ENCODE measurements around the gene RSPH6A. TPM values are rescaled to one million over a fixed set of nuclear protein-coding genes. Genes with fewer than 3 reads are reported as not detected.

RSPH6A gene
- total and polyA plus RNA-seq, 2 experiments from 2014 or later: not detected

DNA sequence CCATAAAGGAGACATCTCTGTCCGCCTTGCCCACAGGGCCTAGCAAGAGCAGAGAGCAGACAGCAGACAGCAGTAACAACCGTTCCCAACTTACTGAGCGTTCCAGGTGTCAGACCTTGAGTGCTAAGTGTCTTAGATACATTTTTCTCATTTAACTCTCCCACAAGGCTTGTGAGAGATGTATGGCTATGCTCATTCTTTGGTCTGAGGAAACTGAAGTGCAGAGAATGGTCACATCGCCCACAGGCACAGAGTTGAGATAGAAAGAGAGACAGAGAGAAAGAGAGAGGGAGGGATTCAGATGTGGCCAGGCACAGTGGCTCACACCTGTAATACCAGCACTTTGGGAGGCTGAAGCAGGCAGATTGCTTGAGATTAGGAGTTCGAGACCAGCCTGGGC, 67.6 kb downstream of the RSPH6A start:
- Histone ChIP-seq H3K9me3 (ENCODE audit: low read depth) (no peaks in the 10 kb centered on the region), H3K27ac (no peak overlapping the region), H2AFZ (no peak overlapping the region), H3K4me3 (no peak overlapping the region), H4K20me1 (ENCODE audit: insufficient read depth) (no peaks in the 10 kb centered on the region), H3K9me2 (ENCODE audit: insufficient read depth) (no peaks in the 10 kb centered on the region), H3K27me3 (replicated peaks; ENCODE audit: insufficient read depth) (no peaks in the 10 kb centered on the region), H3K79me2 (ENCODE audit: insufficient read depth) (no peaks in the 10 kb centered on the region), H3K36me3 (ENCODE audit: low read depth) (no peaks in the 10 kb centered on the region), H3K9ac (no peak overlapping the region), H3F3A (ENCODE audit: insufficient read depth) (no peaks in the 10 kb centered on the region), H3K4me2 (ENCODE audit: unreplicated experiment) (no peak overlapping the region), H3K4me1 (ENCODE audit: insufficient read depth) (no peaks in the 10 kb centered on the region)
- in situ Hi-C loops (cut with MboI): no loop called here
- no peak for DNase-seq
- TF ChIP-seq EZH2 (IDR thresholded peaks at IDR 0.05; ENCODE audit: insufficient read depth, poor library complexity, severe bottlenecking) (no peak), EZH2phosphoT487 (IDR thresholded peaks at IDR 0.05; ENCODE audit: insufficient read depth, low read depth) (no peak)
- WGBS, 2 experiments (ENCODE audit: low coverage in 1 of 2, low lambda C conversion rate in 2 of 2, missing lambda C conversion rate in 2 of 2): 63 to 66% methylated on average over 5 of the region's 5 CpGs

GRCh38 chr19:45746866-45747265, 68.2 kb downstream of the RSPH6A start:
- in situ Hi-C loops (cut with MboI): no loop called here
- Histone ChIP-seq H3K36me3 (ENCODE audit: low read depth) (no peaks in the 10 kb centered on the region), H3K9me3 (ENCODE audit: low read depth) (no peaks in the 10 kb centered on the region), H3K27ac (no peak overlapping the region), H2AFZ (no peak overlapping the region), H3K4me1 (ENCODE audit: insufficient read depth) (no peaks in the 10 kb centered on the region), H3F3A (ENCODE audit: insufficient read depth) (no peaks in the 10 kb centered on the region), H3K4me2 (ENCODE audit: unreplicated experiment) (no peak overlapping the region), H3K79me2 (ENCODE audit: insufficient read depth) (no peaks in the 10 kb centered on the region), H3K27me3 (replicated peaks; ENCODE audit: insufficient read depth) (no peaks in the 10 kb centered on the region), H3K4me3 (no peak overlapping the region), H3K9ac (no peak overlapping the region), H4K20me1 (ENCODE audit: insufficient read depth) (no peaks in the 10 kb centered on the region), H3K9me2 (ENCODE audit: insufficient read depth) (no peaks in the 10 kb centered on the region)
- 63 to 69% methylated on average over 5 of the region's 5 CpGs for WGBS, 2 experiments (ENCODE audit: low coverage in 1 of 2, low lambda C conversion rate in 2 of 2, missing lambda C conversion rate in 2 of 2)
- TF ChIP-seq EZH2phosphoT487 (IDR thresholded peaks at IDR 0.05; ENCODE audit: insufficient read depth, low read depth) (no peak), EZH2 (IDR thresholded peaks at IDR 0.05; ENCODE audit: insufficient read depth, poor library complexity, severe bottlenecking) (no peak)
- DNase-seq: no peak

Other genes starting within 250 kb of the RSPH6A start
- gene OPA3, start 230.5 kb downstream of the RSPH6A start, total RNA-seq (2014; rRNA removed; shearing (Covaris generic)): 5.3 and 10.6 TPM in 2 replicates
- gene OPA3, start 230.5 kb downstream of the RSPH6A start, polyA plus RNA-seq (2016; fragmentation: Nextera tagmentation; extraction: Ambion mirVana): 11.8 and 11.9 TPM in 2 replicates
- 0.32 TPM in 1 of 2 replicates, not detected in the other for gene GPR4, start 213.1 kb downstream of the RSPH6A start, total RNA-seq (2014; rRNA removed; shearing (Covaris generic))
- 0.51 and 1.6 TPM in 2 replicates for gene GPR4, start 213.1 kb downstream of the RSPH6A start, polyA plus RNA-seq (2016; fragmentation: Nextera tagmentation; extraction: Ambion mirVana)
- gene EML2, start 175.9 kb downstream of the RSPH6A start, total RNA-seq (2014; rRNA removed; shearing (Covaris generic)): 24.4 and 27.5 TPM in 2 replicates
- 6.6 and 8.3 TPM in 2 replicates for gene EML2, start 175.9 kb downstream of the RSPH6A start, polyA plus RNA-seq (2016; fragmentation: Nextera tagmentation; extraction: Ambion mirVana)
- gene GIPR, start 147.1 kb downstream of the RSPH6A start, total RNA-seq (2014; rRNA removed; shearing (Covaris generic)): not detected in 2 replicates
- gene GIPR, start 147.1 kb downstream of the RSPH6A start, polyA plus RNA-seq (2016; fragmentation: Nextera tagmentation; extraction: Ambion mirVana): not detected in 2 replicates
- gene SNRPD2, start 123.4 kb downstream of the RSPH6A start, total RNA-seq (2014; rRNA removed; shearing (Covaris generic)): 129 and 152 TPM in 2 replicates
- gene SNRPD2, start 123.4 kb downstream of the RSPH6A start, polyA plus RNA-seq (2016; fragmentation: Nextera tagmentation; extraction: Ambion mirVana): 544 and 545 TPM in 2 replicates
- 8.6 and 13.2 TPM in 2 replicates for gene QPCTL, start 122.6 kb downstream of the RSPH6A start, total RNA-seq (2014; rRNA removed; shearing (Covaris generic))
- 7.4 and 7.6 TPM in 2 replicates for gene QPCTL, start 122.6 kb downstream of the RSPH6A start, polyA plus RNA-seq (2016; fragmentation: Nextera tagmentation; extraction: Ambion mirVana)
- gene FBXO46, start 84.4 kb downstream of the RSPH6A start, total RNA-seq (2014; rRNA removed; shearing (Covaris generic)): 6.3 and 9.1 TPM in 2 replicates
- 3.1 and 3.3 TPM in 2 replicates for gene FBXO46, start 84.4 kb downstream of the RSPH6A start, polyA plus RNA-seq (2016; fragmentation: Nextera tagmentation; extraction: Ambion mirVana)
- not detected in 2 replicates for gene MEIOSIN, start 81.9 kb downstream of the RSPH6A start, total RNA-seq (2014; rRNA removed; shearing (Covaris generic))
- not detected in 2 replicates for gene MEIOSIN, start 81.9 kb downstream of the RSPH6A start, polyA plus RNA-seq (2016; fragmentation: Nextera tagmentation; extraction: Ambion mirVana)
- 14.4 and 16.8 TPM in 2 replicates for gene SIX5, start 46.1 kb downstream of the RSPH6A start, total RNA-seq (2014; rRNA removed; shearing (Covaris generic))
- 6.1 and 8.2 TPM in 2 replicates for gene SIX5, start 46.1 kb downstream of the RSPH6A start, polyA plus RNA-seq (2016; fragmentation: Nextera tagmentation; extraction: Ambion mirVana)
- gene DMPK, start 32.8 kb downstream of the RSPH6A start, total RNA-seq (2014; rRNA removed; shearing (Covaris generic)): 26.6 and 34.4 TPM in 2 replicates
- gene DMPK, start 32.8 kb downstream of the RSPH6A start, polyA plus RNA-seq (2016; fragmentation: Nextera tagmentation; extraction: Ambion mirVana): 13.0 and 15.3 TPM in 2 replicates
- 32.2 and 32.6 TPM in 2 replicates for gene DMWD, start 22.5 kb downstream of the RSPH6A start, total RNA-seq (2014; rRNA removed; shearing (Covaris generic))
- gene DMWD, start 22.5 kb downstream of the RSPH6A start, polyA plus RNA-seq (2016; fragmentation: Nextera tagmentation; extraction: Ambion mirVana): 11.5 and 14.5 TPM in 2 replicates
- 28.1 and 81.4 TPM in 2 replicates for gene SYMPK, start 47.8 kb upstream of the RSPH6A start, total RNA-seq (2014; rRNA removed; shearing (Covaris generic))
- 14.8 and 17.8 TPM in 2 replicates for gene SYMPK, start 47.8 kb upstream of the RSPH6A start, polyA plus RNA-seq (2016; fragmentation: Nextera tagmentation; extraction: Ambion mirVana)
- gene FOXA3, start 49.0 kb upstream of the RSPH6A start, total RNA-seq (2014; rRNA removed; shearing (Covaris generic)): not detected in 2 replicates
- gene FOXA3, start 49.0 kb upstream of the RSPH6A start, polyA plus RNA-seq (2016; fragmentation: Nextera tagmentation; extraction: Ambion mirVana): not detected in 2 replicates
- gene IRF2BP1, start 70.8 kb upstream of the RSPH6A start, total RNA-seq (2014; rRNA removed; shearing (Covaris generic)): 39.3 and 53.8 TPM in 2 replicates
- gene IRF2BP1, start 70.8 kb upstream of the RSPH6A start, polyA plus RNA-seq (2016; fragmentation: Nextera tagmentation; extraction: Ambion mirVana): 7.8 and 8.6 TPM in 2 replicates
- gene MYPOP, start 87.3 kb upstream of the RSPH6A start, total RNA-seq (2014; rRNA removed; shearing (Covaris generic)): 3.5 and 7.7 TPM in 2 replicates
- 1.2 and 1.6 TPM in 2 replicates for gene MYPOP, start 87.3 kb upstream of the RSPH6A start, polyA plus RNA-seq (2016; fragmentation: Nextera tagmentation; extraction: Ambion mirVana)
- gene NANOS2, start 99.5 kb upstream of the RSPH6A start, total RNA-seq (2014; rRNA removed; shearing (Covaris generic)): not detected in 2 replicates
- not detected in 2 replicates for gene NANOS2, start 99.5 kb upstream of the RSPH6A start, polyA plus RNA-seq (2016; fragmentation: Nextera tagmentation; extraction: Ambion mirVana)
- not detected in 2 replicates for gene NOVA2, start 158.6 kb upstream of the RSPH6A start, total RNA-seq (2014; rRNA removed; shearing (Covaris generic))
- not detected in 2 replicates for gene NOVA2, start 158.6 kb upstream of the RSPH6A start, polyA plus RNA-seq (2016; fragmentation: Nextera tagmentation; extraction: Ambion mirVana)
- gene CCDC61, start 180.2 kb upstream of the RSPH6A start, total RNA-seq (2014; rRNA removed; shearing (Covaris generic)): 6.9 and 9.0 TPM in 2 replicates
- 1.6 and 2.6 TPM in 2 replicates for gene CCDC61, start 180.2 kb upstream of the RSPH6A start, polyA plus RNA-seq (2016; fragmentation: Nextera tagmentation; extraction: Ambion mirVana)
- not detected in 2 replicates for gene PGLYRP1, start 207.7 kb upstream of the RSPH6A start, total RNA-seq (2014; rRNA removed; shearing (Covaris generic))
- not detected in 2 replicates for gene PGLYRP1, start 207.7 kb upstream of the RSPH6A start, polyA plus RNA-seq (2016; fragmentation: Nextera tagmentation; extraction: Ambion mirVana)
- not detected in 2 replicates for gene IGFL4, start 225.7 kb upstream of the RSPH6A start, total RNA-seq (2014; rRNA removed; shearing (Covaris generic))
- not detected in 2 replicates for gene IGFL4, start 225.7 kb upstream of the RSPH6A start, polyA plus RNA-seq (2016; fragmentation: Nextera tagmentation; extraction: Ambion mirVana)

Measured in GM23248 (cell line).